Islet of Langerhans (tissue), 1 donor: ENCODE data around the gene CELA2B.

Experiments used
- FAIRE-seq: peaks from one replicate; lab custom pipeline; 2011; peaks lifted over from hg19 to GRCh38; lab: Jason Lieb, UNC

Gene CELA2B

GRCh38 chr1:15526490-15527339 lies 50.8 kb downstream of the CELA2B start, which contains the start of gene DNAJC16:
Gene DNAJC16, plus strand, starts transcription at chr1:15526848. Its CDS starts 2,258 bp downstream, at chr1:15529106.
- FAIRE-seq: peak; percentile 92

GRCh38 chr1:15531003-15531402 lies 55.1 kb downstream of the CELA2B start:
- no peak for FAIRE-seq

GRCh38 chr1:15531682-15532081 lies 55.8 kb downstream of the CELA2B start:
- FAIRE-seq: no peak

- no peak for FAIRE-seq
Measured at GRCh38 chr1:15538771-15539170, 62.9 kb downstream of the CELA2B start.

DNA sequence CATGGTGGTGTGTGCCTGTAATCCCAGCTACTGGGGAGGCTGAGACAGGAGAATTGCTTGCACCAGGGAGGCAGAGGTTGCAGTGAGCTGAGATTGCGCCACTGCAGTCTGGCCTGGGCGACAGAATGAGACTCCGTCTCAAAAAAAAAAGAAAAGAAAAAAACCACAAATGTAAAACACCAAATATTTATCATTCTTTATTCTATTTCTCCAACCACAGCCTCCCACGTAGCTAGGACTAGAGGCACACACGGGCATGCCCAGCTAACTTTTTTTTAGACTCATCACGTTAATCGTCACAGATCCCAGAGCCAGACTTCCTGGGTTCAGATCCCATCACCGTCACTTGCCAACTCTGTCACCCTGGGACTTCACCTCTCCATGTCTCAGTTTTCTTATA lies 64.3 kb downstream of the CELA2B start:
- FAIRE-seq: no peak
